HG03064 (cell line): ENCODE data around the gene PAFAH2.
"Not testable (repeated sequence)": the region's sequence is repeated elsewhere in the genome, so short reads cannot be mapped to it uniquely, and the experiment has no call there.

ENCODE experiments used
- ATAC-seq: cut with Tn5 transposase; IDR thresholded peaks from one replicate; pipeline ENCODE4 v1.9.1; 2021; ENCODE audit warnings: low read depth; ENCODE audit not compliant: unreplicated experiment

PAFAH2 gene

GRCh38 chr1:25943511-25943910 is 54.4 kb downstream of the PAFAH2 start:
- ATAC-seq = not testable (repeated sequence)

GRCh38 chr1:25936947-25937346 is 60.9 kb downstream of the PAFAH2 start:
- no peak for ATAC-seq

- no peak for ATAC-seq
These were observed 64.1 kb downstream of the PAFAH2 start for GRCh38 chr1:25933479-25934365.

- not testable (repeated sequence) for ATAC-seq
These were observed 65.0 kb downstream of the PAFAH2 start for GRCh38 chr1:25932811-25933400.

GRCh38 chr1:25932321-25932720 is 65.5 kb downstream of the PAFAH2 start:
- no peak for ATAC-seq

- no peak for ATAC-seq
These were observed 68.8 kb downstream of the PAFAH2 start for GRCh38 chr1:25929016-25929415.

- no peak for ATAC-seq
These were observed 70.2 kb downstream of the PAFAH2 start for GRCh38 chr1:25927521-25928265.

GRCh38 chr1:25926731-25927496 is 70.9 kb downstream of the PAFAH2 start:
- ATAC-seq = no peak

- ATAC-seq = no peak
These were observed 73.4 kb downstream of the PAFAH2 start for GRCh38 chr1:25924454-25924853.

GRCh38 chr1:25922971-25923552 is 74.8 kb downstream of the PAFAH2 start:
- ATAC-seq = no peak

GRCh38 chr1:25922056-25922970 is 75.5 kb downstream of the PAFAH2 start:
- no peak for ATAC-seq

- ATAC-seq = no peak
These were observed 79.2 kb downstream of the PAFAH2 start for GRCh38 chr1:25918615-25919014.

- no peak for ATAC-seq
These were observed 79.9 kb downstream of the PAFAH2 start for GRCh38 chr1:25917996-25918395.

- ATAC-seq = no peak
These were observed 81.4 kb downstream of the PAFAH2 start for GRCh38 chr1:25916460-25916859.

- ATAC-seq = no peak
These were observed 83.5 kb downstream of the PAFAH2 start for GRCh38 chr1:25914074-25914995.

- no peak for ATAC-seq
These were observed 84.7 kb downstream of the PAFAH2 start for GRCh38 chr1:25913206-25913605.

GRCh38 chr1:25912076-25912831 is 85.6 kb downstream of the PAFAH2 start:
- no peak for ATAC-seq
